SK-N-SH (cell line): ENCODE results near the gene SLC9A7.

ENCODE experiments used
- CTCF ChIP-seq: fragments of 200-600 bp; sonication (generic); IDR thresholded peaks from 2 replicates; pipeline ENCODE4 v1.6.1; 2017; ENCODE audit warnings: antibody characterized with exemption, mild to moderate bottlenecking, moderate library complexity
- EZH2phosphoT487 ChIP-seq: fragments of 200-600 bp; sonication (generic); IDR thresholded peaks from 2 replicates; pipeline ENCODE4 v1.6.1; 2017; ENCODE audit warnings: low read depth, mixed run types, mild to moderate bottlenecking, antibody characterized with exemption, moderate library complexity, borderline replicate concordance
- RXRA ChIP-seq: IDR thresholded peaks from 2 replicates; pipeline ENCODE4 v1.4.0; 2012; ENCODE audit warnings: low read depth, mild to moderate bottlenecking, borderline replicate concordance

DNA sequence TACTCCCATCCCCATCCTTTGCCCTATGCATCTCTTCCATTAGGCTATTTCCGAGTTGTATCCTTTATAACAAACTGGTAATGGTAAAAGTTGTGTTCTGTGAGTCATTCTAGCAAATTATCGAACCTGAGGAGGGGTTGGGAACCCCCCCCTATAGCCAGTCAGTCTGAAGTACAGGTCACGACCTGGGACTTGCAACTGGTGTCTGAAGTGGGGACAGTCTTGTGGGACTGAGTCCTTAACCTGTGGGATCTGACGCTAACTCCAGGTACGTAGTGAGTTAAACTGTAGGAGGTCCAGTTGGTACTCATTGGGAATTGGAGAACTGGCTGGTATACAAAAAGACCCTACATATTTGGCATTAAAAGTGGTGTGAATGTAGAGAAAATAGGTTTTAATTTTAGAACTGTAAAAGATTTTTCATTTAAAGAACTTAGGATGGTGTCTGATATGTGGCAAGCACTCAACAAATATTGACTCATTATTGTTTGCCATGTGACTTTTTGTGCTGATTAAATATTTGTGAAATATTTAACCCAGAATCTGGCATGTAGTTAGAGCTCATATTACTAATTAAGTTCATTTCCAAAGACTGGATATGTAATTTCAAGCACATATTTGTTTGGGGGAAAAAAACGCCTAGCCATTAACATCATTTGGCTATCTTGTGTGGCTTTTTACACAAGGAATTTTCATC, 134.7 kb downstream of the SLC9A7 start:
- TF ChIP-seq CTCF (no peak), EZH2phosphoT487 (no peak), RXRA (no peak)
